Thyroid gland (tissue), 4 donors: Measurements from ENCODE around the gene ZRANB2. TPM values are rescaled to one million over a fixed set of nuclear protein-coding genes. Genes with fewer than 3 reads are reported as not detected.

ENCODE experiments used
- DNase-seq, 2 donors: peaks; one replicate each; pipeline ENCODE4 v3.0.0-alpha.2; 2019
- H3K27ac ChIP-seq, 3 donors: fragments of 200-600 bp; sonication (generic); 1 replicate in 2 of 3; 2 replicates in 1 of 3; pipeline ENCODE4 v1.5.1; 2016 to 2019; ENCODE audit warnings: mild to moderate bottlenecking in 1 of 3, moderate library complexity in 1 of 3
- H3K27me3 ChIP-seq: fragments of 200-600 bp; sonication (generic); one replicate; pipeline ENCODE4 v1.5.1; 2019
- H3K36me3 ChIP-seq, 2 donors: fragments of 200-600 bp; sonication (generic); one replicate each; pipeline ENCODE4 v1.5.1; 2016 to 2019
- H3K4me1 ChIP-seq, 2 donors: fragments of 200-600 bp; sonication (generic); one replicate each; pipeline ENCODE4 v1.5.1; 2017 to 2019
- H3K4me3 ChIP-seq, 3 donors: fragments of 200-600 bp; sonication (generic); replicated peaks in 1 of 3; 1 replicate in 2 of 3; 2 replicates in 1 of 3; pipeline ENCODE4 v1.5.1; 2016; ENCODE audit warnings: mild to moderate bottlenecking in 1 of 3
- H3K9me3 ChIP-seq: fragments of 200-600 bp; sonication (generic); one replicate; pipeline ENCODE4 v1.5.1; 2017
- CTCF ChIP-seq, 6 experiments: fragments of 200-600 bp in 3 of 6; fragments of 450-650 bp in 3 of 6; sonication (generic) in 3 of 6; IDR thresholded peaks; one replicate each; pipeline ENCODE4 v1.5.1; 2016 to 2019; ENCODE audit warnings: antibody characterized with exemption in 6 of 6, mild to moderate bottlenecking in 2 of 6, inconsistent platforms in 1 of 6, moderate library complexity in 1 of 6
- POLR2A ChIP-seq, 2 donors: fragments of 450-650 bp; IDR thresholded peaks; one replicate each; pipeline ENCODE4 v1.6.1; 2017; ENCODE audit warnings: antibody characterized with exemption in 2 of 2, mild to moderate bottlenecking in 2 of 2, moderate library complexity in 1 of 2
- WGBS, 2 donors: methylation state at CpG; one replicate each; pipeline ENCODE4 v1.1.5; 2017; 5-methylcytosine and 5-hydroxymethylcytosine counted together
- intact Hi-C: fragments of 100-400 bp; cut with DNase I; formaldehyde crosslinking; loops from one replicate; pipeline ENCODE4 v1.15.1; 2023
- total RNA-seq, 4 donors: library from RNA; depleted of rRNA; stranded (reverse); fragments of >200 nt; gene quantifications; one replicate each; pipeline ENCODE4 v1.2.3, GENCODE V29; 2016

Gene ZRANB2
- total RNA-seq, 4 donors from 2014 or later = 67.3 to 125 (median 93.7) TPM

DNA sequence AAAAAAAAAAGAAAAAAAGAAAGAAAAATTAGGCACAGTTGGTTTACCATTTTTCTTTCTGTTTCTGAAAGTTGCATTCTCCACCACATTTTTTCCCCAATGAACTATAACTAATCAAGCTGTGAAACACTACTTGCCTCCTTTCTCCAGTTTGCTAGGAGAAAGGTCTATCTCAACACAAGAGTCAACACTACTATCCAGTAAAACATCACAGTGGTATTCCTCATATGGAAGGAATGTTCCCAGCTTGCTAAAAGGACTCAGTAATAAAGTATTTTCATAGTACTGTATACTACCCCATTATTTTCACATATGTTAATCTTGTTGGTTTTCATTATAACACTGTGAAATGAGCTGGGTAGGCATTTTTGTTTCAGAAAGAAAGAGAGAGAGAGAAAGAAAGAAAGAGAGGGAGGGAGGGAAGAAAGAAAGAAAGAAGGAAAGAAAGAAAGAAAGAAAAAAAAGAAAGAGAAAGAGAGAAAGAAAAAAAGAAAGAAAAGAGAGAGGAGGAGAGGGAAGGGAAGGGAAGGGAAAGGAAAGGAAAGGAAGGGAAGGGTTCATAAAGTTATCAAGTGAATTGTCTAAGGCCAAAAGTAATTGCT is 41.1 kb downstream of the ZRANB2 start:
- Histone ChIP-seq H3K4me1 (no peaks in the 10 kb centered on the region), H3K27ac (no peak overlapping the region), H3K36me3 (no peaks in the 10 kb centered on the region), H3K4me3 (no peak overlapping the region), H3K9me3 (no peaks in the 10 kb centered on the region), H3K27me3 (no peaks in the 10 kb centered on the region)
- DNase-seq = no peak
- TF ChIP-seq POLR2A (IDR thresholded peaks at IDR 0.05) (no peak), CTCF (IDR thresholded peaks at IDR 0.05) (no peak)
- intact Hi-C loops = no loop called here

DNA sequence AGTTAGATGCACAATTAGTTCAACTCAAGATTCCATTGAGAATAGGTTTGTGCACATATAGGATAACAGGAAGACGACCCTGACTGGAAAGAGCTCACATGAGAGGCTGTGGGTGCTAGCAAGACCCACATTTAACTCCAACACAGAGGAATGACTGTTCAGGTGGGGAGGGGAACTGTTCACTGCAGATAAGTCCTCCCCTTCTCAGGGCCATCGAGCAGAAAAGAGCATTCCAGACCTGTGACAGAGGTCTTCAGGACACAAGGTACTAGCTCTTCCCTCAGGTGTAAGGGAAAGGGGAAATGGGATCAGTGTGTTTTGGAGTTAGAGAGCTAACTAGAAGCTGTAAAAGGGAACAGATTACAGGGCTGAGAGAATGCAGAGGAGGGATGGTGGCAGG is 41.9 kb downstream of the ZRANB2 start:
- no peak overlapping the region for H3K27ac ChIP-seq
- no peaks in the 10 kb centered on the region for H3K4me1 ChIP-seq
- no peak for TF ChIP-seq CTCF (IDR thresholded peaks at IDR 0.05)
- TF ChIP-seq POLR2A (IDR thresholded peaks at IDR 0.05) = no peak
- 51 to 53% methylated on average over 2 of the region's 2 CpGs for WGBS, 2 donors
- H3K9me3 ChIP-seq = no peaks in the 10 kb centered on the region
- intact Hi-C loops = no loop called here
- no peak for DNase-seq
- no peaks in the 10 kb centered on the region for H3K27me3 ChIP-seq
- H3K4me3 ChIP-seq = no peak overlapping the region
- H3K36me3 ChIP-seq = no peaks in the 10 kb centered on the region

- DNase-seq = no peak
- no peak overlapping the region for H3K4me3 ChIP-seq
- no peaks in the 10 kb centered on the region for H3K9me3 ChIP-seq
- H3K27me3 ChIP-seq = no peaks in the 10 kb centered on the region
- no peak for TF ChIP-seq CTCF (IDR thresholded peaks at IDR 0.05)
- no peak for TF ChIP-seq POLR2A (IDR thresholded peaks at IDR 0.05)
- no peaks in the 10 kb centered on the region for H3K36me3 ChIP-seq
- H3K4me1 ChIP-seq = no peaks in the 10 kb centered on the region
- intact Hi-C loops = no loop called here
- 81 to 86% methylated on average over 2 of the region's 2 CpGs for WGBS, 2 donors
- no peak overlapping the region for H3K27ac ChIP-seq
Observed at GRCh38 chr1:71037829-71038620, 42.8 kb downstream of the ZRANB2 start.

DNA sequence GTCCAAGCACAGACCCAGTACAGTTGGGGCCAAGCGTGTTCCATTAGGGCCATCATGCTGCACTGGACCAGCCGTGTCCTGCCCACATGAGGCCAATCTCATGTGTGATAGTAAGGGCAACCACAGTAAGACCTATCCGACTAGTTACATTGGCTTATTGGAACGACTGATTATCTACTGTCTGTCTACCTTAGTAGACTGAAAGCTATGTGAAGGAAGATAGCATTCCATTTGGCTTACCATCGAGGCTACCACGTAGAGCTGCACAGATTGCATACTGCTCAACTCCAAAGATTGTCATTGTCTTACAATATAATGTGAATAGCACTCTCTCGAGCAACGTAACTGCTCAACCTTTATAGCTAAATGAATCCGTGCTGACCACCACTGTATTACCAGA is 43.8 kb downstream of the ZRANB2 start:
- Histone ChIP-seq H3K4me3 (no peak overlapping the region), H3K27me3 (no peaks in the 10 kb centered on the region), H3K4me1 (no peaks in the 10 kb centered on the region), H3K27ac (no peak overlapping the region), H3K9me3 (no peaks in the 10 kb centered on the region), H3K36me3 (no peaks in the 10 kb centered on the region)
- WGBS, 2 donors = 96 to 97% methylated on average over 9 of the region's 9 CpGs
- intact Hi-C loops = no loop called here
- TF ChIP-seq POLR2A (IDR thresholded peaks at IDR 0.05) (no peak), CTCF (IDR thresholded peaks at IDR 0.05) (no peak)
- DNase-seq = no peak

DNA sequence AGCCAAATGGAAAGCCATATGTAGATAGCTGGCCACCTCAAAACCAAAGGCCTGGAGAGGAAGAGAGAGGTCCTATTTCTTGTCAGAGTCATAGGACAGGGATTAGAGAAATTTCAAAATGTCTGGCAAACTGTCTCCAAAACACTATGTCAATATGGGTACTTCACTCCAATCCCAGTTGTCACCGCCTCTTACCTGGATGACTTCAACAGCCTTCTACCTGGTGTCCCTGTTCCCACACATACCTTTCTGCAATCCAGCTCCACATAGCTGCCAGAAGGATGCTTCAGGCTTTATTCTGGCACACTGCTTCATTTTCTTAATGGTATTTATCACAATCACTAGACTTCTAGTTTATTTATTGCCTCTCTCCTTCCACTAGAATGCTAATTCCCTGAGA is 47.7 kb downstream of the ZRANB2 start:
- TF ChIP-seq CTCF (IDR thresholded peaks at IDR 0.05) = no peak
- no peaks in the 10 kb centered on the region for H3K9me3 ChIP-seq
- 94 to 100% methylated on average over 1 of the region's 1 CpG for WGBS, 2 donors
- H3K27me3 ChIP-seq = no peaks in the 10 kb centered on the region
- no peaks in the 10 kb centered on the region for H3K4me1 ChIP-seq
- no peak overlapping the region for H3K4me3 ChIP-seq
- intact Hi-C loops = no loop called here
- H3K36me3 ChIP-seq = no peaks in the 10 kb centered on the region
- no peak for DNase-seq
- no peak overlapping the region for H3K27ac ChIP-seq
